Posterior cingulate gyrus (tissue), 11 donors: ENCODE data around the gene ARID1B.

ENCODE experiments used
- DNase-seq, 10 donors: peaks; one replicate each; pipeline versions ENCODE4 v3.0.0 to v3.0.0-alpha.2; 2020 to 2021; ENCODE audit warnings: mixed read lengths in 3 of 10
- intact Hi-C: fragments of 100-400 bp; cut with DNase I; formaldehyde crosslinking; loops from one replicate; pipeline ENCODE4 v1.15.1; 2023

Gene ARID1B

GRCh38 chr6:156776840-156777576 is at the start of gene ARID1B:
Gene ARID1B, plus strand, starts transcription at chr6:156777378. Its CDS starts 303 bp downstream, at chr6:156777681.
- DNase-seq: peak; percentile 69 to 96 (median 79)
- intact Hi-C loops: loop anchor here (1.0 to 10.0 kb wide), 2 partner anchors 90 to 222 kb away; no protein-coding TSS in a partner anchor

GRCh38 chr6:156727715-156728385 is 49.3 kb upstream of the ARID1B start:
- intact Hi-C loops: no loop called here
- DNase-seq: no peak

- intact Hi-C loops: no loop called here
- DNase-seq: no peak
Measured at GRCh38 chr6:156729248-156729647, 47.9 kb upstream of the ARID1B start.

GRCh38 chr6:156731396-156731795 is 45.8 kb upstream of the ARID1B start:
- intact Hi-C loops: no loop called here
- DNase-seq: no peak

- DNase-seq: no peak
- intact Hi-C loops: no loop called here
Measured at GRCh38 chr6:156735751-156736150, 41.4 kb upstream of the ARID1B start.

- intact Hi-C loops: no loop called here
Measured at GRCh38 chr6:156740604-156741003, 36.6 kb upstream of the ARID1B start.

GRCh38 chr6:156741287-156742073 is 35.7 kb upstream of the ARID1B start:
- no peak for DNase-seq
- intact Hi-C loops: no loop called here

More at GRCh38 chr6:156740604-156741003, 36.6 kb upstream of the ARID1B start:
- DNase-seq: no peak

GRCh38 chr6:156747715-156748114 is 29.5 kb upstream of the ARID1B start:
- DNase-seq: no peak
- intact Hi-C loops: no loop called here

GRCh38 chr6:156748504-156748903 is 28.7 kb upstream of the ARID1B start:
- intact Hi-C loops: no loop called here
- no peak for DNase-seq

- peak in 1 of 10 donors; percentile 82 for DNase-seq
- intact Hi-C loops: no loop called here
Measured at GRCh38 chr6:156752666-156753301, 24.4 kb upstream of the ARID1B start.

GRCh38 chr6:156756630-156757610 is 20.3 kb upstream of the ARID1B start:
- intact Hi-C loops: no loop called here

GRCh38 chr6:156757849-156758248 is 19.3 kb upstream of the ARID1B start:
- DNase-seq: no peak
- intact Hi-C loops: no loop called here

More at GRCh38 chr6:156756630-156757610, 20.3 kb upstream of the ARID1B start:
- DNase-seq: no peak

GRCh38 chr6:156760377-156760776 is 16.8 kb upstream of the ARID1B start:
- no peak for DNase-seq
- intact Hi-C loops: no loop called here

- intact Hi-C loops: no loop called here
- DNase-seq: no peak
Measured at GRCh38 chr6:156762547-156762946, 14.6 kb upstream of the ARID1B start.

GRCh38 chr6:156765117-156765516 is 12.1 kb upstream of the ARID1B start:
- DNase-seq: no peak
- intact Hi-C loops: no loop called here

- intact Hi-C loops: no loop called here
- DNase-seq: no peak
Measured at GRCh38 chr6:156767603-156768467, 9.3 kb upstream of the ARID1B start.

GRCh38 chr6:156771047-156771446 is 6.1 kb upstream of the ARID1B start:
- intact Hi-C loops: loop anchor here (10.0 kb wide), 1 partner anchor 216 kb away; no protein-coding TSS in a partner anchor
- DNase-seq: no peak

- intact Hi-C loops: loop anchor here (10.0 kb wide), 1 partner anchor 217 kb away; no protein-coding TSS in a partner anchor
- DNase-seq: peak in 1 of 10 donors; percentile 76
Measured at GRCh38 chr6:156771761-156772160, 5.4 kb upstream of the ARID1B start.
